Measurements from ENCODE around the gene SLC41A3.

DNA sequence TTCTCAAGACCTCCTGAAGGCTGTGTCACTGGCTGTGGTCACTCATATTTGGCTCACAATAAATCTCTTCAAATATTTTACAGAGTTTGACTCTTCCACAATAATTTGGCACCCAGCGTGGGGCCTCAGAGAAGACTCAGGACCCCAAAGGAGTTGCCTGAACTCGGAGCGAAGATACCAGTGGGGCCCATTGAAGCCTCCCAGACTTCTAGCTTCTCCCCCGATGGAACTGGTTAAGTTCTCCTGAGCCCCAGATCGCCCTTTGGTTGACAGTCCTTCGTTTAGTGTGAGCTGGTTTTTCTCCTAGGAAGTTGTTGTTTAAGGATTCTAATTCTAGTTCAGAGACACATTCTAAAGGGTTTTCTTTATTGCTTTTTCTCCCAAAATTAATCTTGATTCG lies 1.4 kb upstream of the SLC41A3 start:
- TF ChIP-seq NRF1 (IDR thresholded peaks at IDR 0.05; ENCODE audit: low read depth, low read length): no peak
- no peak for TF ChIP-seq RFX5 (IDR thresholded peaks at IDR 0.05; ENCODE audit: borderline replicate concordance, low read depth, low read length)
- TF ChIP-seq, protein P1, sequence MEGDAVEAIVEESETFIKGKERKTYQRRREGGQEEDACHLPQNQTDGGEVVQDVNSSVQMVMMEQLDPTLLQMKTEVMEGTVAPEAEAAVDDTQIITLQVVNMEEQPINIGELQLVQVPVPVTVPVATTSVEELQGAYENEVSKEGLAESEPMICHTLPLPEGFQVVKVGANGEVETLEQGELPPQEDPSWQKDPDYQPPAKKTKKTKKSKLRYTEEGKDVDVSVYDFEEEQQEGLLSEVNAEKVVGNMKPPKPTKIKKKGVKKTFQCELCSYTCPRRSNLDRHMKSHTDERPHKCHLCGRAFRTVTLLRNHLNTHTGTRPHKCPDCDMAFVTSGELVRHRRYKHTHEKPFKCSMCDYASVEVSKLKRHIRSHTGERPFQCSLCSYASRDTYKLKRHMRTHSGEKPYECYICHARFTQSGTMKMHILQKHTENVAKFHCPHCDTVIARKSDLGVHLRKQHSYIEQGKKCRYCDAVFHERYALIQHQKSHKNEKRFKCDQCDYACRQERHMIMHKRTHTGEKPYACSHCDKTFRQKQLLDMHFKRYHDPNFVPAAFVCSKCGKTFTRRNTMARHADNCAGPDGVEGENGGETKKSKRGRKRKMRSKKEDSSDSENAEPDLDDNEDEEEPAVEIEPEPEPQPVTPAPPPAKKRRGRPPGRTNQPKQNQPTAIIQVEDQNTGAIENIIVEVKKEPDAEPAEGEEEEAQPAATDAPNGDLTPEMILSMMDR (IDR thresholded peaks at IDR 0.05; ENCODE audit: control extremely low read depth in 1 of 3, insufficient read depth in 1 of 3, low read depth in 1 of 3, low read length in 3 of 3): no peak
- TF ChIP-seq POLR2A (IDR thresholded peaks at IDR 0.05; ENCODE audit: control extremely low read depth in 1 of 2, low read depth in 2 of 2, low read length in 2 of 2): no peak
- no peak for TF ChIP-seq CBX8 (IDR thresholded peaks at IDR 0.05; ENCODE audit: borderline replicate concordance, low read depth, low read length)
- TF ChIP-seq HDAC6 (IDR thresholded peaks at IDR 0.05; ENCODE audit: low read depth, low read length): no peak
- TF ChIP-seq, protein P2, sequence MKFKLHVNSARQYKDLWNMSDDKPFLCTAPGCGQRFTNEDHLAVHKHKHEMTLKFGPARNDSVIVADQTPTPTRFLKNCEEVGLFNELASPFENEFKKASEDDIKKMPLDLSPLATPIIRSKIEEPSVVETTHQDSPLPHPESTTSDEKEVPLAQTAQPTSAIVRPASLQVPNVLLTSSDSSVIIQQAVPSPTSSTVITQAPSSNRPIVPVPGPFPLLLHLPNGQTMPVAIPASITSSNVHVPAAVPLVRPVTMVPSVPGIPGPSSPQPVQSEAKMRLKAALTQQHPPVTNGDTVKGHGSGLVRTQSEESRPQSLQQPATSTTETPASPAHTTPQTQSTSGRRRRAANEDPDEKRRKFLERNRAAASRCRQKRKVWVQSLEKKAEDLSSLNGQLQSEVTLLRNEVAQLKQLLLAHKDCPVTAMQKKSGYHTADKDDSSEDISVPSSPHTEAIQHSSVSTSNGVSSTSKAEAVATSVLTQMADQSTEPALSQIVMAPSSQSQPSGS (IDR thresholded peaks at IDR 0.05; ENCODE audit: low read length): no peak
- no peak for TF ChIP-seq RAD21 (IDR thresholded peaks at IDR 0.05 in 1 of 2, conservative IDR thresholded peaks at IDR 0.05 in 1 of 2; ENCODE audit: low read depth in 2 of 2, low read length in 2 of 2)
- TF ChIP-seq CHD1 (IDR thresholded peaks at IDR 0.05; ENCODE audit: low read depth, low read length): no peak
- TF ChIP-seq TEAD4 (IDR thresholded peaks at IDR 0.05; ENCODE audit: low read depth, low read length): no peak
- no peak for TF ChIP-seq GTF2F1 (IDR thresholded peaks at IDR 0.05; ENCODE audit: borderline replicate concordance, low read depth, low read length)
